ENCODE measurements around the gene CLDN8. TPM values are rescaled to one million over a fixed set of nuclear protein-coding genes. Genes with fewer than 3 reads are reported as not detected.

CLDN8 gene
- total RNA-seq, 2 donors from 2014 or later = not detected

DNA sequence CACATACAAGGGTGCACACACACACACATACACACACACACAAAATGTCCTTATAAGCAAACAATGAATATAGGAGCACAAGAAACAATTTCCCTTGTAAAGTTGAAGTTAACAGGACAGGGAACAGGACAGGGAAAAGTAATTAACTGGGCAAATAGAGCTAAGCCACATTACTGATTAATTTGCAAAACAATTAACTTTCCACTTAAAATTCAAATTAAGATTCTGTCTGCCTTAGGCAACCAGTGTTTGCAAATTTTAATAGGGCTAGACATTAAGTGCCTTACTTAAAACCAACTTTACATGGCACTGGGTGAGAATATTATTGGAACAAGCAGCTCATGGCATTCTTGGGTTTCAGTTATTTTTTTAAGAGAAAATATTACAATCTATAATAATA lies 6.8 kb upstream of the CLDN8 start:
- no peaks in the 10 kb centered on the region for H3K9me3 ChIP-seq (ENCODE audit: control insufficient read depth, low read length)
- no peak for DNase-seq
- Mint-ChIP-seq H3K4me1 (peaks cover 14% of the 10 kb centered on the region), H3K4me3 (no peak overlapping the region), H3K36me3 (ENCODE audit: low read depth) (no peaks in the 10 kb centered on the region), H3K27me3 (ENCODE audit: insufficient read depth) (no peaks in the 10 kb centered on the region), H3K27ac (no peak overlapping the region), H3K9me3 (no peaks in the 10 kb centered on the region)
- H3K4me1 ChIP-seq (ENCODE audit: control insufficient read depth, insufficient read depth, low read length) = no peaks in the 10 kb centered on the region
- no peaks in the 10 kb centered on the region for H3K27me3 ChIP-seq (ENCODE audit: control insufficient read depth, insufficient read depth, low read length, poor library complexity, severe bottlenecking)
- no peak overlapping the region for H3K4me3 ChIP-seq (ENCODE audit: low read length)
- no peak overlapping the region for H3K27ac ChIP-seq (ENCODE audit: low read depth, low read length)
- H3K36me3 ChIP-seq (ENCODE audit: control insufficient read depth, insufficient read depth, low read length) = no peaks in the 10 kb centered on the region
- no peak overlapping the region for H3K9ac ChIP-seq (ENCODE audit: extremely low read depth, low read length, poor library complexity, severe bottlenecking)
- TF ChIP-seq, protein P1, sequence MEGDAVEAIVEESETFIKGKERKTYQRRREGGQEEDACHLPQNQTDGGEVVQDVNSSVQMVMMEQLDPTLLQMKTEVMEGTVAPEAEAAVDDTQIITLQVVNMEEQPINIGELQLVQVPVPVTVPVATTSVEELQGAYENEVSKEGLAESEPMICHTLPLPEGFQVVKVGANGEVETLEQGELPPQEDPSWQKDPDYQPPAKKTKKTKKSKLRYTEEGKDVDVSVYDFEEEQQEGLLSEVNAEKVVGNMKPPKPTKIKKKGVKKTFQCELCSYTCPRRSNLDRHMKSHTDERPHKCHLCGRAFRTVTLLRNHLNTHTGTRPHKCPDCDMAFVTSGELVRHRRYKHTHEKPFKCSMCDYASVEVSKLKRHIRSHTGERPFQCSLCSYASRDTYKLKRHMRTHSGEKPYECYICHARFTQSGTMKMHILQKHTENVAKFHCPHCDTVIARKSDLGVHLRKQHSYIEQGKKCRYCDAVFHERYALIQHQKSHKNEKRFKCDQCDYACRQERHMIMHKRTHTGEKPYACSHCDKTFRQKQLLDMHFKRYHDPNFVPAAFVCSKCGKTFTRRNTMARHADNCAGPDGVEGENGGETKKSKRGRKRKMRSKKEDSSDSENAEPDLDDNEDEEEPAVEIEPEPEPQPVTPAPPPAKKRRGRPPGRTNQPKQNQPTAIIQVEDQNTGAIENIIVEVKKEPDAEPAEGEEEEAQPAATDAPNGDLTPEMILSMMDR (conservative IDR thresholded peaks at IDR 0.05) = no peak

DNA sequence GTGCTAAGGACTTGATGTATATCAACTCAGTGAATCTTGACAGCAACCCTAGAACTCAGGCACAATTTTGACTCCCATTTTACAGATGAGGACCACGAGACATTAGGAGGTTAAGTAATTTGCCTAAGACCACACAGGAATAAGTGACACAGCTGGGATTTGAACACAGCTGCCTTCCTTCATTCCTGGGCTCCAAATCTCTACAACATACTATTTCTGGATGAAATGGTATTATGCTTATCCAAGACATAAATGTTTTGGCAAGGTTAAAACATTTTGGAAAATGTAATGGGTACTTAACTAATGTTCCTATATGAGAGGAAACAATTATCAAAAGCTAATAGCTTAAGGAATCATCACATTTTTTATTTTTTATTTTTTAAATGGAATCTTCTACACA lies 4.8 kb downstream of the CLDN8 start:
- no peak for DNase-seq
- Mint-ChIP-seq H3K4me3 (no peak overlapping the region), H3K27ac (no peak overlapping the region), H3K4me1 (no peaks in the 10 kb centered on the region), H3K9me3 (no peaks in the 10 kb centered on the region), H3K36me3 (ENCODE audit: low read depth) (no peaks in the 10 kb centered on the region), H3K27me3 (ENCODE audit: insufficient read depth) (no peaks in the 10 kb centered on the region)
- Histone ChIP-seq H3K9ac (ENCODE audit: extremely low read depth, low read length, poor library complexity, severe bottlenecking) (no peak overlapping the region), H3K4me3 (ENCODE audit: low read length) (no peak overlapping the region), H3K27me3 (ENCODE audit: control insufficient read depth, insufficient read depth, low read length, poor library complexity, severe bottlenecking) (no peaks in the 10 kb centered on the region), H3K27ac (ENCODE audit: low read depth, low read length) (no peak overlapping the region), H3K36me3 (ENCODE audit: control insufficient read depth, insufficient read depth, low read length) (no peaks in the 10 kb centered on the region), H3K4me1 (ENCODE audit: control insufficient read depth, insufficient read depth, low read length) (no peaks in the 10 kb centered on the region), H3K9me3 (ENCODE audit: control insufficient read depth, low read length) (no peaks in the 10 kb centered on the region)
- TF ChIP-seq, protein P1 (conservative IDR thresholded peaks at IDR 0.05) = no peak
- 92% methylated on average over 1 of the region's 1 CpG; no CpG with 5 or more reads in 1 of the 2 experiments for WGBS, 2 experiments (ENCODE audit: insufficient coverage in 1 of 2, insufficient read length in 1 of 2)

DNA sequence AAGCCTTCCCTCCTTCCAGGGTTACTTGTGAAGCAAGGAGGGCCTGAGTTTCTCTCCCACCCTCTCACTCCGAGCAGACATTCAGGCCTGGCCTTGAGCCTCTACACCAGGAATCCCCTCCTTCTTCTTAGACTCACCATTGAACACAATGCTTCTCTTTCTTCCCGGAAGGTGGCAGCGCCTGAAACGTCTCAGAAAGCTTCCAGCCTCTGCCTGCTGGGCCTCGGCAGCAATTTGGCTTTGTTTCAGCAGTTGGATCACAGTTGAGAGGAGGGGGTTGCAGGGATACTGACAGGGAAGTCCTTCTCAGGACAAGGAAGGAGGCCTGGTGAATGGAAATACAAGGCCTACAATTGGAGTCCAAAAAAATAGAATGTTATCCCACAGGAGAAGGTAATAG lies 6.3 kb downstream of the CLDN8 start:
- Histone ChIP-seq H3K27ac (ENCODE audit: low read depth, low read length) (peak overlapping the region; percentile 29), H3K36me3 (ENCODE audit: control insufficient read depth, insufficient read depth, low read length) (no peaks in the 10 kb centered on the region), H3K4me1 (ENCODE audit: control insufficient read depth, insufficient read depth, low read length) (no peaks in the 10 kb centered on the region), H3K4me3 (ENCODE audit: low read length) (no peak overlapping the region), H3K9ac (ENCODE audit: extremely low read depth, low read length, poor library complexity, severe bottlenecking) (no peak overlapping the region), H3K9me3 (ENCODE audit: control insufficient read depth, low read length) (no peaks in the 10 kb centered on the region), H3K27me3 (ENCODE audit: control insufficient read depth, insufficient read depth, low read length, poor library complexity, severe bottlenecking) (no peaks in the 10 kb centered on the region)
- Mint-ChIP-seq H3K4me3 (no peak overlapping the region), H3K27ac (no peak overlapping the region), H3K27me3 (ENCODE audit: insufficient read depth) (no peaks in the 10 kb centered on the region), H3K4me1 (no peaks in the 10 kb centered on the region), H3K36me3 (ENCODE audit: low read depth) (no peaks in the 10 kb centered on the region), H3K9me3 (no peaks in the 10 kb centered on the region)
- TF ChIP-seq, protein P1 (conservative IDR thresholded peaks at IDR 0.05) = peak; percentile 27
- 61 to 77% methylated on average over 5 of the region's 5 CpGs for WGBS, 2 experiments (ENCODE audit: insufficient coverage in 1 of 2, insufficient read length in 1 of 2)
- DNase-seq = peak; percentile 63

Measured in endodermal cell (in vitro differentiated cells).